Esophagus (tissue), 2 donors: ENCODE results near the gene ANKMY1. TPM values are rescaled to one million over a fixed set of nuclear protein-coding genes. Genes with fewer than 3 reads are reported as not detected.

Experiments used
- H3K27ac ChIP-seq, 2 donors: one replicate each; pipeline ENCODE4 v1.5.1; 2013; ENCODE audit warnings: low read depth in 2 of 2, mild to moderate bottlenecking in 2 of 2, inconsistent platforms in 1 of 2, low read length in 1 of 2, moderate library complexity in 1 of 2
- H3K27me3 ChIP-seq, 2 donors: one replicate each; pipeline ENCODE4 v1.6.1; 2013; ENCODE audit warnings: low read length in 2 of 2, control low read depth in 1 of 2, mild to moderate bottlenecking in 1 of 2; ENCODE audit not compliant: insufficient read depth in 2 of 2, control insufficient read depth in 1 of 2
- H3K36me3 ChIP-seq, 2 donors: one replicate each; pipeline ENCODE4 v1.6.1; 2013; ENCODE audit warnings: low read length in 1 of 2; ENCODE audit not compliant: control insufficient read depth in 2 of 2, insufficient read depth in 2 of 2
- H3K4me1 ChIP-seq, 2 donors: one replicate each; pipeline ENCODE4 v1.6.1; 2013; ENCODE audit warnings: low read length in 1 of 2; ENCODE audit not compliant: control insufficient read depth in 2 of 2, insufficient read depth in 2 of 2
- H3K4me3 ChIP-seq, 2 donors: one replicate each; pipeline ENCODE4 v1.5.1; 2013; ENCODE audit warnings: low read length in 2 of 2, mild to moderate bottlenecking in 2 of 2, low read depth in 1 of 2, moderate library complexity in 1 of 2
- H3K9me3 ChIP-seq, 2 donors: one replicate each; pipeline ENCODE4 v1.6.1; 2013; ENCODE audit warnings: mild to moderate bottlenecking in 2 of 2, low read depth in 1 of 2, low read length in 1 of 2, moderate library complexity in 1 of 2; ENCODE audit not compliant: control insufficient read depth in 2 of 2, insufficient read depth in 1 of 2
- WGBS, 2 donors: extraction: QIAGEN DNeasy Blood & Tissue Kit; methylation state at CpG; one replicate each; pipeline ENCODE4 v1.1.7; 2013; 5-methylcytosine and 5-hydroxymethylcytosine counted together
- polyA plus RNA-seq, 2 donors: library from polyadenylated mRNA; stranded (reverse); fragments of 200-250 nt; gene quantifications; one replicate each; pipeline ENCODE4 v1.2.3, GENCODE V29; 2013
- donor health status: healthy with polysubstance abuse.
- donor health status: Bipolar disorder and iron deficiency.

Gene ANKMY1
- polyA plus RNA-seq, 2 donors: 4.8 to 16.2 TPM

GRCh38 chr2:240506406-240507059 lies 51.3 kb downstream of the ANKMY1 start:
- no peaks in the 10 kb centered on the region for H3K4me1 ChIP-seq
- H3K27me3 ChIP-seq: no peaks in the 10 kb centered on the region
- H3K27ac ChIP-seq: no peak overlapping the region
- peaks cover 0 to 4% of the 10 kb centered on the region in 2 donors for H3K36me3 ChIP-seq
- WGBS, 2 donors: 87 to 90% methylated on average over 17 of the region's 17 CpGs
- no peaks in the 10 kb centered on the region for H3K9me3 ChIP-seq
- no peak overlapping the region for H3K4me3 ChIP-seq

GRCh38 chr2:240505910-240506309 lies 51.9 kb downstream of the ANKMY1 start:
- WGBS, 2 donors: 79 to 82% methylated on average over 14 of the region's 14 CpGs

GRCh38 chr2:240503848-240504247 lies 53.9 kb downstream of the ANKMY1 start:
- H3K36me3 ChIP-seq: peaks cover 0 to 22% of the 10 kb centered on the region in 2 donors
- H3K4me3 ChIP-seq: no peak overlapping the region
- H3K27me3 ChIP-seq: no peaks in the 10 kb centered on the region
- WGBS, 2 donors: 95 to 96% methylated on average over 7 of the region's 7 CpGs
- no peaks in the 10 kb centered on the region for H3K9me3 ChIP-seq
- no peaks in the 10 kb centered on the region for H3K4me1 ChIP-seq
- H3K27ac ChIP-seq: no peak overlapping the region

More at GRCh38 chr2:240505910-240506309, 51.9 kb downstream of the ANKMY1 start:
- Histone ChIP-seq H3K36me3 (peaks cover 0 to 5% of the 10 kb centered on the region in 2 donors), H3K9me3 (no peaks in the 10 kb centered on the region), H3K4me3 (no peak overlapping the region), H3K27ac (no peak overlapping the region), H3K27me3 (no peaks in the 10 kb centered on the region), H3K4me1 (no peaks in the 10 kb centered on the region)

GRCh38 chr2:240503375-240503774 lies 54.4 kb downstream of the ANKMY1 start:
- Histone ChIP-seq H3K27ac (no peak overlapping the region), H3K9me3 (no peaks in the 10 kb centered on the region), H3K4me3 (no peak overlapping the region), H3K27me3 (no peaks in the 10 kb centered on the region), H3K4me1 (no peaks in the 10 kb centered on the region), H3K36me3 (peaks cover 0 to 25% of the 10 kb centered on the region in 2 donors)
- 94 to 96% methylated on average over 9 of the region's 9 CpGs for WGBS, 2 donors

GRCh38 chr2:240502430-240503121 lies 55.2 kb downstream of the ANKMY1 start:
- Histone ChIP-seq H3K9me3 (no peaks in the 10 kb centered on the region), H3K27me3 (no peaks in the 10 kb centered on the region), H3K36me3 (peaks cover 0 to 25% of the 10 kb centered on the region in 2 donors), H3K4me3 (no peak overlapping the region), H3K27ac (no peak overlapping the region), H3K4me1 (no peaks in the 10 kb centered on the region)
- WGBS, 2 donors: 91% methylated on average over 14 of the region's 14 CpGs

- Histone ChIP-seq H3K27ac (no peak overlapping the region), H3K4me1 (no peaks in the 10 kb centered on the region), H3K4me3 (no peak overlapping the region), H3K36me3 (peaks cover 0 to 25% of the 10 kb centered on the region in 2 donors), H3K27me3 (no peaks in the 10 kb centered on the region), H3K9me3 (no peaks in the 10 kb centered on the region)
- 83 to 95% methylated on average over 4 to 5 of the region's 5 CpGs for WGBS, 2 donors
Observed at GRCh38 chr2:240502059-240502429, 55.7 kb downstream of the ANKMY1 start.

GRCh38 chr2:240501531-240501991 lies 56.2 kb downstream of the ANKMY1 start:
- H3K27me3 ChIP-seq: no peaks in the 10 kb centered on the region
- no peaks in the 10 kb centered on the region for H3K4me1 ChIP-seq
- whole genome bisulfite sequencing, 2 donors: 91 to 95% methylated on average over 13 of the region's 13 CpGs
- peaks cover 0 to 25% of the 10 kb centered on the region in 2 donors for H3K36me3 ChIP-seq
- H3K9me3 ChIP-seq: no peaks in the 10 kb centered on the region
- no peak overlapping the region for H3K27ac ChIP-seq
- H3K4me3 ChIP-seq: no peak overlapping the region

GRCh38 chr2:240500561-240501423 lies 57.0 kb downstream of the ANKMY1 start:
- H3K9me3 ChIP-seq: no peaks in the 10 kb centered on the region
- no peak overlapping the region for H3K4me3 ChIP-seq
- no peaks in the 10 kb centered on the region for H3K4me1 ChIP-seq
- WGBS, 2 donors: 92% methylated on average over 24 of the region's 24 CpGs
- H3K36me3 ChIP-seq: peaks cover 0 to 25% of the 10 kb centered on the region in 2 donors
- H3K27ac ChIP-seq: no peak overlapping the region
- no peaks in the 10 kb centered on the region for H3K27me3 ChIP-seq
